UCSD-AML1 (cell line): ENCODE results near the gene PCIF1.

Experiments used
- DNase-seq: peaks from one replicate; lab custom pipeline; 2025; ENCODE audit not compliant: unreplicated experiment; lab: John Stamatoyannopoulos, UW

Gene PCIF1

DNA sequence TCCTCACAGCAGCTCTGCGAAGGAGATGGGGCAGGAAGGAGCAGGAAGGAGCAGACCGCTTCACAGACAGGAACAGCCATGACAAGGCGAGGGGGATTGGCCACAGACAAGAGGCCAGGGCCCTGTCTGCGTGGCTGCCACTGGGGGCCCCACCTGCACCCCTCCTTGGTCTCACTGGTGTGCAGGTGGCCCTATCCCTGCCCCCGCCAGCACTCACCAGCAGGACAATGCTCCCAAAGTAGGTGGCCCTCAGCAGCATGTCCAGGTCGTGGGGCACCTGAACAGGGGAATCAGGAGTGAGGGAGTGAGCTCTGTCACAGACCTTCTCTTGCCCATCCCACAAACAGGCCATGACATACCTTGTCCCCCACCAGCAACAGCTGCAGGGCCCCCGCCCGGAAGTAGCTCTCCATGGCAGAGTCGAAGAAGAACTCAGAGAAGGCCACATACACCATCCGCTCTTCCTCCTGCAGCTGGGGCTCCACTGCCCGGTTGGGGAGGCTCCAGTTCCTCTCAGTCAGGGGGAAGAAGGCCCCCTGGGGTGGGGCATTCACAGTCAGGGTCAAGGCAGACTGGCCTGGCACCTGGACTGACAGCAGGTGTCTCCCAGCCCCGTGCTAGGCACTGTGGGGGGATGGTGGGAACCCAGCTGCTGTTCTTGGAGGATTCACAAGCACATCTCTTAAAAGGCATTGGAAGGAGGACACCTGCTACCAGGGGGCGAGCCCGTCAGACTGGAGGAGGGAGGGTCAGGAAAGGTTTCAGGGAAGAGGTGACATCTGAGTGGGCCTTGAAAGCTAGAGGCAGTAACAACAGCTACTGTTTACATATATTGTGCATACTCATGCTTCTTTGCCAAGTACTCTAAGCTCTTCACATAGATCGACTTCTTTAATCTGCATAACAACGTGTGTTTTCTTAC, 29.6 kb upstream of the PCIF1 start:
- DNase-seq, result no peak

DNA sequence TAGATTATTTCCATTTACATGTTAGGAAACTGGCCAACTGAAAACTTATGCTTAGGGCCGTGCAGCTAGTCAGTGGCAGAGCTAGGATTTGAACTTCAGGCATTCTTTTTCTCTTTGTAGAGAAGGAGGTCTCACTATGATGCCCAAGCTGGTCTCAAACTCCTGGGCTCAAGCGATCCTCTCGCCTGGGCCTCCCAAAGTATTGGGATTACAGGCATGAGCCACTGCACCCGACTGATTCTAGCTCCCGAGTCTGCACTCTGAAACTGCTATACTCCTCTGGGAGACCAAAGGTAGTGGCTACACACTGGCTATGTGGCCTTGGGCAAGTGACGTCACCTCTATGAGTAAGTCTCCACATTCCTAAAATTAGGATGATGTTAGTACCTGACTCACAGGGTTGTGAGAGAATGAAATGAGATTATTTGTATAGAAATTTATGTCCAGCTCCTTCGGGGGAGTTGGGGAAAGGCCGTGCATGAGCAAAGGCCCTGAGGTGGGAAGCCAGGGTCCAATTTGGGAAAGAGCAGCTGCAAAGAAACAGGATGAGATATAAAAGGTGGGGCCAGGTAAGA, 28.9 kb upstream of the PCIF1 start:
- no peak for DNase-seq

DNA sequence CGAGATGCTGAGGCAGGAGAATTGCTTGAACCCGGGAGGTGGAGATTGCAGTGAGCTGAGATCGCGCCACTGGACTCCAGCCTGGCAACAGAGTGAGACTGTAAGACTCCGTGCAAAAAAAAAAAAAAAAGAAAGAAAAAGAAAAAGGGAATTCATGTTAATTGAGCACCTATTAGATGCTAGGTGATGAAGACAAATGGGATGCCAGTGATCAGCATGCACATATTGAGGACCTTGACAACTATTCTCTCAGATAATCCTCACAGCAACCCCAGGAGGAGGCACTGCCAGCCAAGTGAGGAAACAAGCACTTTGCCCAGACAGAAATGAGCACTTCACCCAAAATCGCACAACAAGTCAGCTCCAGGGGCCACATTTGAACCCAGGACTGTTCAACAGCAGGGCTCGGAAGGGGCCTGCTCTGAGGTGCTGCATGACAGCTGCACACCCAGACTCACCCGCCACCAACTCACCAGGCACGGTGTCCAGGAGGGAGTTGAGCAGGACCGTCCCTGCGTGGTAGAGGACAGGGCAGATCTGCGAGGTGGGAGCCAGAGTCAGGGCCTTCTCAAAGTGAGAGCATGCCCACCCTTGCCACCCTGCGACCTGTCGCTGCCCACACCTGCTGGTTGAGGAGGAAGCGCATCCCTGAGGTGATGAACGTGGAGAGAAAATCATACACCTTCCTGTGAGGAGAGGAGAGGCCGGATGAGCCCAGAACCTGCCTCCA, 27.1 kb upstream of the PCIF1 start:
- DNase-seq, result no peak

DNA sequence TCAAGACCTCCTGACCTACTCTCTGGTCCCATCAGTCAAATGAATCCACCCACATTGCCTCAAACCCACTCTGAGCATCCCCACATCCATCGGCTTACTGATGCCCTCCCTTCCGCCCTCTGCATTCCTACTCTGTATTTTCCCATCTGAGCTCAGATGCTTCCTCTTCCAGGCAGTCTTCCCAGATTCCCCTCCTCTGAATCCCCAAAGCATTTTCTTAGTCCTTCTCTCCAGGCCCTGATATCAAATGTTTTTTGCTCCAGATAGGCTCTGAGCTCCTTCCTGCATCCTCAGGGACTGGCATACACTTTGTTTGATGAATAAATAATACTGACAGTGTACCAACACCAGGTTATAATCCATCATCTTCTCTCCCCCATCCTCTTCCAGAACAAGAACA, 26.4 kb upstream of the PCIF1 start:
- DNase-seq, result no peak

DNA sequence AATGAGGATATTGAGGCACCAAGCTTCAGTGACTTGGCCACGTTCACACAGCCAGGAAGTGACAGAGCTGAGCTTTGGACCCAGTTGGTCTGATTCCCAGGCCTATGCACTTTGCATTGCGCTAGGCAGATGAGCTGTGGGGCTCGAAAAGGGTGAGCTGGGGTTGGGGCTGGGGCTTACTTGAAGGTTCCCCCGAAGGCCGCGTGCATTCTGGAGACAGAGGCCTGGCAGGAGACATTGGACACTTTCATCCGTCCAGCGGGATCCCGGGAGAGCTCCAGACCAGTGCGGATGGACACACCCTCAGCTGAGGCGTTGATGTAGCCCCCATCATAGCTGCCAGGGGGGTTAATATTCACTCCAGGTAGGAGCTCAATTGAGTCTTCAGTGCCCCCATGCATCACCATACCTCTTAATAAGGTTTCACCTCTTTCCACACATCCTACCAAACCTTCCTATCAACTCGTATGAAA, 25.1 kb upstream of the PCIF1 start:
- no peak for DNase-seq

DNA sequence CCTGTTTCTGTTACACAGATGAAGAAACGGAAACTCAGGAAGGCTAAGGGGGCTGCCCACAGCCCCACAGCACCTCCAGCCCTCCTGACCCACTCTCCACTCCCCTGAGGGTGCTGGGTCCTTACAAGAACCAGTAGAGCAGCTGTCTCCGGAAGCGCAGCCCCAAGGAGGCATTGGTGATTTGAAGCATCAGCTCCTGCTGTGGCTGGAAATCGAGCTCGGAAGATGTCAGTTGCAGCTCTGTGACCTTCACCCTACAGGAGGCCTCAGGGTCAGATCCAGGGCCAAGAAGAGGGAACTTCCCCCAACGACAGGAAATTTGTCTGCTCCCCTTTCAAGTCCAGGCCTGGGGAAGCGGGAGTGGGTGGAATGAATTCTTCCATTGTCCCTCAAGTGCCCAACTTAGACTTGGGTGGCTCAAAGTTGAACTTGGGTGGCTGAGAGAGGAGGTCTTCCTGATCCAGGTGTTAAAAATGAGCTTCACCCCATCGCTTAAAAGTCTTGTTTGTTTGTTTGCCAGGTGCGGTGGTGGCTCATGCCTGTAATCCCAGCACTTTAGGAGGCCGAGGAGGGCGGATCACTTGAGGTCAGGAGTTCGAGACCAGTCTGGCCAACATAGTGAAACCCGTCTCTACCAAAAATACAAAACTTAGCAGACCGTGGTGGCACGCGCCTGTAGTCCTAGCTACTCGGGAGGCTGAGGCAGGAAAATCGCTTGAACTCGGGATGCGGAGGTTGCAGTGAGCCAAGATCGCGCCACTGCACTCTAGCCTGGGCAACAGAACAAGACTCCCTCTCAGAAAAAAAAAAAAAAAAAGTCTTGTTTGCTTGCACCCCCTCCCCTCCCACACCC, 24.4 kb upstream of the PCIF1 start:
- no peak for DNase-seq

DNA sequence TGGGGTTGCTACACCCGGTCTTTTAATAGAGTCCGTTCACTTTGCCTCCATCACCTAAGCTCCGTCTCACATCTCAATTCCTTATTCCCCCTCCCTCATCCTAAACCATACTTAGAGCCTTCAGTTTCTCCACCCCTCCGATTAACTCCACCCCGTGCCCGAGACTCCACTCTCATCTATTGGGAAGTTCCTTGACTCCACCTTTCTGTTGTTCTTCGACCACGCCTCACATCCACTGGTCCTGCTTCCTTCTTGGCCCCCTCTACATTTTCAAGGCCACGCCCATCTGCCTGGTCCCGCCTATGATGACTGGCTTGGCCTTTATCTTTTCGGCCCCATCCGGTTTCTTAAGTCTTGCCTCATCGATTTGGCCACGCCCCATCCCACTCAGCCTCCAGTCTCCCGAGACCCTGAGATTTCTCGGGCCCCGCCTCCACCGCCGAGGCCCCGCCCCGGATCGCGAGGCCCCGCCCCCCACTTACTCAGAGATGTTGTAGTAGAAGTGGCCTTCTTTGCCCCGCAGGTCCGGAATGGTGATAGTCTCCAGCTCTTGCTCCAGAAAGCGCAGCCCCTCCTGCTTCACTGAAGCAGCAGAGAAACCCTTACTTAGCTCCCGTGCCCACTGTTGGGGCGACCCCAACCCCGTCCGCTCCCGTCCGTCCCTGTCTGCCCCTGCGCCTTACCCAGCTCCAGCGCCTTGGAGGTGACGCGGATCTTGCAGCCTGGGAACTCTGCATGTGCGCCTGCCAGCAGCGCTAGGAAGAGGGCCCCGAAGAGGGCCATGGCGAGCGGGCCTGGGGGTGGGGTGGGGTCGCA, 23.6 kb upstream of the PCIF1 start:
- peak; percentile 96 for DNase-seq

DNA sequence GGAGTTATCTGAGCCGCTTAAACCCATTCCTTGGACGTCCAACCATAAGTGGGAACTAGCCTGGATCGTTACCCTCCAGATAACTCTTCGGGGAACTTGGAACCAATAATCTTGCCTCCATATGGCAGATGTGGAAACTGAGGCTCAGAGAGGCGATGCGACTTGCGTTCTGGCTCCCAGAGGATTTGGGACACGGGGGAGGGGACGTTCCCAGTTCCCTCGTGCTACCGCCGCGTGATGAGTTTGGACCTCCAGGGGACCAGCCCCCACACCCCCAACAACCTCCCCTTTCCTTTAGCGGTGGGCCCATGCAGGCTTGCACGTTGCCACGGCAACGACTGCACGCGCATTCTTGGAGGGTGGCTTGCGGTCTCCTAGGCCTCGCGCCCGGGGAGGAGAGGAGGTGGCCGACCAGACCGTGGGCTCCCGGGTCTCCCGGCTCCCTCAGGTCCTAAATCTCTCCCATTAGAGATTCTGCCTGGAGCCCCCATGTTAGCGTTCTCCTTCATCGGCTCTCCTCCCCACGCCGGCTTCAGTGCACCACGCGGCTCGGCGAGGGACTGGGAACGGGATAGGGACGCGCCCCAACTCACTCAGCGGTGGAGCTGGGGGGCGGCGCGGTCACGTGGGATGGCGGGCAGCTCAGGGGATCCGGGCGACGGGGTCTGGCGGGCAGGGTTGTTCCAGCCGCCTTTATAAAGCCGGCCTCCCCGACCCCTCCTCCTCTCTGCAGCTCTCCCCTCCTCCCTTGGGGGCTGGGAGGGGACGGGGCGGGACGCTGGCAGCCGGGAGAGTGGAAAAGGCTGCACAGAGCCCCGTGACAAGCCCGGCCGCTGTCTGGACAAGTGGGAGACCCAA, 22.8 kb upstream of the PCIF1 start, which contains the start of gene PLTP:
Gene PLTP, minus strand, starts transcription at position 670 of the 858 bp plus-strand sequence. CDS start 703 bp downstream, outside the sequence.
- peak; percentile 52 for DNase-seq

DNA sequence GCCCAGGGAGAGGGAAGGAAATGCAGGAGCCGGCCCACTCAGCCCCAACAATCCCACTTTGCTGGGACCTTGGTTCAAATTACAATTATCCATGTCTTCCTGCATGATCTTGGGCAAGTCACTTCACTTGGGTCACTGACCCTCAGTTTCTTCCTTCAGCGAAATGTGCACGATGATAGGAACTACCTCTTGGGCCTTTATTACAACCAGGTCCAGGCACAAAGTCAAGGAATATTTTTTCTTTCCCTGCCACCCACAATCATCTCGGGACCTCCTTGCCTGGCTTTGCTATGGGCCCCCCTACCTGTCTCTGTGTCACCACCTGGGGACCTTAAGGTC, 22.2 kb upstream of the PCIF1 start:
- no peak for DNase-seq

DNA sequence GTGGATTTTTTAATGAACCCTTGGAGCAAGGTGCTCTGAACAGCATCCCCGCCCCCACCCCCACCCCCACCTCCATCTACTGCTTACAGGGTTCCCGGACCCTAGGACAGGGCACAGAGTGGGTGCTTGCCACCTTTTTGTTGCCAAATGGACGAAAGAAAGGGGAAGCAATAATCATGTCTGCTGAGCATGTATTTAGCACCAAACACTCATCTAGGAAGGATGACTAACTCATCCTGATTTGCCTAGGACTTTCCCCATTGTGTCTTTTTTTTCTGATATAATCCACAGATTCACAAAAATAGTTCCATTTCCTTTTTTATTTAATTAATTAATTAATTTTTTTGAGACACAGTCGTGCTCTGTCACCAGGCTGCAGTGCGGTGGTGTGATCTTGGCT, 21.4 kb upstream of the PCIF1 start:
- no peak for DNase-seq

DNA sequence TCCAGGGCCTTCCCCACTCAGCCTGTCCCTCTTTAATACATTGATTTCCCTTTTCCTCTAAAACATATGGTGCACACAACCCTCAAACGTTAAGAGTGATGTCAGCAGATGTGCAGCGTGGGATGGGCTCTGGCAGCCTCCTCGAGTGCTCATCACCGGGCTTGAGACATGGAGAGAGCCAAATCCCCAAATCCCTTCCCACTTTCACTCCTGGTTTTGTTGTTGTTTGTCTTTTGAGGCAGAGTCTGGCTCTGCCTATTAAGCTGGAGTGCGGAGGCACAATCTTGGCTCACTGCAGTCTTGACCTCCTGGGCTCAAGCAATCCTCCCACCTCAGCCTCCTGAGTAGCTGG, 16.7 kb upstream of the PCIF1 start:
- DNase-seq, result no peak

DNA sequence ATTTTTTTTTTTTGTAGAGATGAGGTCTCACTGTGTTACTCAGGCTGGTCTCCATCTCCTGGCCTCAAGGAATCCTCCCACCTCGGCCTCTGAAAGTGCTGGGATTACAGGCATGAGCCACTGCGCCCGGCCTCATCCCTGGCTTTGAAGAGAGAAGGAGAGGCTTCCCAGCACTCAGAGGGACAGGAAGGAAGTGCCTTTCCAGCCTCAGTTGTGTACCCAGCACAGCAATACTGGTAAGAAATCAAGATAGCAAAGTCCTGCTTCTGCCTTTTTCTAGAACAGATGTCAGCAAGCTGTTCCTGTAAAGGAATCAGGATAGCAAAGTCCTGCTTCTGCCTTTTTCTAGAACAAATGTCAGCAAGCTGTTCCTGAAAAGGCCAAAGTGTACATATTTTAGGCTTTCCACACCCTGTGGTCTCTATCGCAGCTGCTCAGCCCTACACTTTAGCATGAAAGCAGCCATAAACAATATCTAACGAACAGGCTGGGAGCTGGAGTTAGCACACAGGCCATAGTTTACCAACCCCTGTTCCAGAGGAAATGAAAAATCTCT, 16.2 kb upstream of the PCIF1 start:
- no peak for DNase-seq

DNA sequence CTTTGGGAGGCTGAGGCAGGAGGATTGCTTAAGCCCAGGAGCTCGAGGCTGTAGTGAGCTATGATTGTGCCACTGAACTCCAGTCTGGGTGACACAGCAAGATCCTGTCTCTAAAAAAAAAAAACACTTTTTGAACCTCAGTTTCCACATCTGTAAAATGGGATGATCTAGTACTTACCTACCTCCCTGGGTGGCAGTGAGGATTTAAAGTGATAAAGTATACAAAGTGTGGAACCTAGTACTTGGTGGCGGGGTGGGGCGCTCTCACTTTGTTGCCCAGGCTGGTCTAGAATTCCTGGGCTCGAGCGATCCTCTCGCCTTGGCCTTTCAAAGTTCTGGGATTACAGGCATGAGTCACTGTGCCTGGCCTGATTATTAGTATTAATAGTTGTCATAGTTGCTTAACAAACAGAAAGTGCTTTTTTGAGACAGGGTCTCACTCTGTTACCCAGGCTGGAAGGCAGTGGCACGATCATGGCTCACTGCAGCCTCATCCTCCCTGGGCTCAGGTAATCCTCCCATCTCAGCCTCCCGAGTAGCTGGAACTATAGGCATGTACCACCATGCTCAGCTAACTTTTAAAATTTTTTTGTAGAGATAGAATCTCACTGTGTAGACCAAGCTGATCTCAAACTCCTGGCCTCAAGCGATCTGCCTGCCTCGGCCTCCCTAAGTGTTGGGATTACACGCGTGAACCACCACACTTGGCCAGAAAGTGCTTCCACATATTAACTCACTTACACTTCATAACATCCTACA, 15.5 kb upstream of the PCIF1 start:
- no peak for DNase-seq

DNA sequence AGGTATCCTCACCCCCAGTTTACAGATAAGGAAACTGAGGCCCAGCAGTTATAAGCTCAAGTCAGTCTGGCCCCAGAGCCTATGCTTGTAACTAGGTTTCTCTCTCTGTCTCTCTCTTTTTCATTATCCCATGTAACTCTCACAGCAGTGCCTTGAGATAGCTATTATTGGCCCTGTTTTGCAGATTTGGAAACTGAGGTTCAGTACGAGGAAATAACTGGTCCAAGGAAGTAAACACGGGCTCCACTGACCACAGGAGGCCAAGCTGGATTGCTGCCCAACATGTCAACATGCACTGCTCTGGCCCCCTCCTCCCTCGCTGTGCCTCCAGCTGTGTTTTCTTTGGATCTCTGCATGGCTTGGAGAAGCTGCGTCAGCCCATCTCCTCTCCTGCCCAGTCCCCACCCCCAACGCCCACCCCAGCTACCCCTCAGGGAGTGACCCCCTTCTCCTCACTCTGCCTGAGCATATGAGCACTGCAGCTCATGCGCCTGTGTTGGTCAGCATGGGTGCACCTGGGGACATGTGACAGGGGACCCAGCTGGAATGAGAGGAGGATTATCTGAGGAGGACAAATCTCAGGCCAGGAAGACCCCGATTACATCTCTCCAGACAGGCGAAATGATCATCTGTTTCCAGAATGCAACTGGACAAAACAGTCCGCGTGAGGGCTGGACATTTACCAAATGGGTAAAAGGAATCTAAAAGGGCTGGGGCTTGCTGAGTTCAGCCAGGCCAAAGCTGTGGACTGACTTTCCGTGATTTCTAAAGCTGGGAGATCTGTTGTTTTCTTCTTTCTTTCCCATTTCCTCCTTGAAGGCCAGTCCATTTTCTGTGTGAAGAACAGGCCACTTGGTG, 14.7 kb upstream of the PCIF1 start:
- no peak for DNase-seq

DNA sequence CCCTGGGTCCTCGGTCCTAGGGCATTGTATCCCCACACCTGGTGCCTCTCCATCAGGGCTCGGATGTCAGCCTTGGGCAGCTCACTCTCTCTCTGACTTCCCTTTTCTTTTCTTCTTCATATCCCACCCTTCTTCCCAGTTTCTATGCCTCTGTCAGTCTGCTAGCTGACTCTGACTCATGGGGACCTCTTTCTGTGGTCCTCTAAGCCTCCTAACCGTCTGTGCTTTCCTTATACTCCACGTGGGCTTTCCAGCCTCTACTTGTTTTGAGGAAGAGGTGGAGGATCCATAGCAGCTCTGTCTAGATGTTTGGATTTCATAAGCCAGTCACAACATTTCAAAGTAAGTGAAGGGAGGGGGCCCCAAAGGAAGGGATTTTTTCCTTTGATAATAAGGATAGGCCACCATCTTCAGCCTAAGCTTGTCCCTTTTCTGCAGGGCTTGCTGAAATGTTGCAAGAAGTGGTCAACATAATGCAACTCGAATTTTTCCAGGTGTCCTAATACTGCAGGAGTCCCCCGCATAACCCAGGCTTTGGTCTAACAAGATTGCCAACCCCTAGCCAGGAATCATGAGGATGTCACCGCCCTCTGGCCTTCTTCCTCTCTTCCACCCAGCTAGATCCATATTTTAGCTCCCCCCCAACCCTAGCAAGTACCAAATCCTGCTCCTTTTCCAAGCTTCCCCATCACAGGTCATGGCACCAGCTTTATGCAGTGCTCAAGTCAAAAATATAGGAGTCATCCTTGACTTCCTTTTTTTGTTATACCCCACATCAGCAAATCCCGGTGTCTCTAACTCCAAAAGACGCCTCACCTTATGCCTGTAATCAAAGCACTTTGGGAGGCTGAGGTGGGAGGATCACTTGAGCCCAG, 13.8 kb upstream of the PCIF1 start:
- DNase-seq, result no peak
